HG03064 (cell line): ENCODE data around the gene CAPN12.

Experiments used
- ATAC-seq: cut with Tn5 transposase; IDR thresholded peaks from one replicate; pipeline ENCODE4 v1.9.1; 2021; ENCODE audit warnings: low read depth; ENCODE audit not compliant: unreplicated experiment

CAPN12 gene

GRCh38 chr19:38698225-38699026 is 45.8 kb downstream of the CAPN12 start:
- ATAC-seq: no peak

GRCh38 chr19:38697641-38698071 is 46.6 kb downstream of the CAPN12 start:
- no peak for ATAC-seq

DNA sequence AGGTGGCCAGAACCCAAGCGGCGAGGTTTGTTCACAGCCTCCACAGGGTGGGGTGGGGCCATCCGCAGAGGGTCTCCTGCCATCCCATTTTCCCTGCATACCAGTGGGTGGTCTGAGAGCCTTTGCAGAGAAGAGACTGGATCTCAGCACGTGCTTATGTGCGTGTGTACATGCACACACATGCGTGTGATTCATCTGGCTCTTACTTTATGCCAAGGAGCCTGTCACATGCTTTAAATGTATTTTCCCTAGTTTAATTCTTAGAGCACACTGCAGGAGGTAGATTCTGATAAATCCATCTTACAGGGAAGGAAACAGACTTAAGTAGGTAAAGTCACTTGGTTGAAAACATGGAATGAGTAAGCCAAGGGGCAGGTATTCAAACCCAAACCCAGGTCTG is 47.1 kb downstream of the CAPN12 start:
- no peak for ATAC-seq

- no peak for ATAC-seq
These were observed 47.6 kb downstream of the CAPN12 start for GRCh38 chr19:38696729-38697055.

DNA sequence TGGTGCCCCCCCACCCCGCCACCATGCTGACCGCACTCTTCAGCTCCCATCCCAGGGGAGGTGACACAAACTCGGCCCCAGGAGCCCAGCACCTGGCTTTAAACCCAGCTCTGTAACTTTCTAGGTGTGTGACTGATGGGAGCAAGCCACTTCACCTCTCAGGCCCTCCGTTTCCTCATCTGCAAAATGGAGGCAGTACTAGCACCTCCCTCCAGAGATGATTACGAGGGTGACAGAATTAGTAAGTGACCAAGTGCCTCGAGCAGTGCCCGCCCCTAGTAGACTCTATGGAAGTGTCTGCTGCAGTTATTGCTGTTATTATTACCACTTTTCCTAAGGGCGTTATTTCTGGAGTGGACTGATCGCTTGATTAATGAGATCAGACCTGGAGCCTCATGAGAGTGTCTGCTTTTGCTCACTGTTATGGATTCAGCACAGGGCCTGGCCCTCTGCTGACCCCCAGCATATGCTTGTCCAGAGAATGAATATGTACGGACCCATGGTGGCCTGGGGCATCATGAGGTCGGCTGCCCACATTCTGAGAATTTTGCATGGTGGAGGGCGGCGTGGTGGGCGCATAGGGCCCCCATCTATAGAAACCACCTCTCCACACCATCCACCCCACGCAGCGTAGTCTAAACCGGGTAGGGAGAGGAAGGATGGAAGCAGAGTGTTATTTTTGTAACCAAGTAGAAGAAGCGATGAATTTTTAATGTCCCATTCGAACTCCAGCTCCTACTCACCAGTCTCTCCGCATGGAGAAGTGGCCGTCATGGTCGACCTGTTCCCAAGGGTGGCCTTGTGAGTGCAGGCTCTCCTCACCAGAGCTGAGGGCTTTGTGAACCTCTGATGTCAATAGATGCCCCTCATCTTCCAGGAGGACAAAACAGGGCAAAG is 48.2 kb downstream of the CAPN12 start:
- no peak for ATAC-seq

DNA sequence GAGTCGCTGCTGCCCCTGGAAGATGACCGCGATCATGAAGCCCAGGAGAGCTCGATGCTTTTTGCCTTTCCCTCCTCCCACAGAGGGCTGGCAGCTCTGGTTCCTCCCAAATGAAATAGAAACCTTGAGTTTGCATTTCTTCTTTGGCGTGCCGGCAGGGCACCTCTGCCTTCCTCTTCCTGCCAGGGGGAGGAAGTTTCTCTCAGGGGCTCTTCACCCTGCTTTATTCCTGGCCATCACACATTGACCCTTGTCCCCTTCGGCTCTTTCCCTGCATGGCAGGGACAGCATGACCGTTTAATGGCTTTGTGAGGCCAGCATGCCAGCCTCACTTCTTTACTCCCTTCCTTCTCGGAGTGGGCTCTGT is 49.0 kb downstream of the CAPN12 start:
- no peak for ATAC-seq

DNA sequence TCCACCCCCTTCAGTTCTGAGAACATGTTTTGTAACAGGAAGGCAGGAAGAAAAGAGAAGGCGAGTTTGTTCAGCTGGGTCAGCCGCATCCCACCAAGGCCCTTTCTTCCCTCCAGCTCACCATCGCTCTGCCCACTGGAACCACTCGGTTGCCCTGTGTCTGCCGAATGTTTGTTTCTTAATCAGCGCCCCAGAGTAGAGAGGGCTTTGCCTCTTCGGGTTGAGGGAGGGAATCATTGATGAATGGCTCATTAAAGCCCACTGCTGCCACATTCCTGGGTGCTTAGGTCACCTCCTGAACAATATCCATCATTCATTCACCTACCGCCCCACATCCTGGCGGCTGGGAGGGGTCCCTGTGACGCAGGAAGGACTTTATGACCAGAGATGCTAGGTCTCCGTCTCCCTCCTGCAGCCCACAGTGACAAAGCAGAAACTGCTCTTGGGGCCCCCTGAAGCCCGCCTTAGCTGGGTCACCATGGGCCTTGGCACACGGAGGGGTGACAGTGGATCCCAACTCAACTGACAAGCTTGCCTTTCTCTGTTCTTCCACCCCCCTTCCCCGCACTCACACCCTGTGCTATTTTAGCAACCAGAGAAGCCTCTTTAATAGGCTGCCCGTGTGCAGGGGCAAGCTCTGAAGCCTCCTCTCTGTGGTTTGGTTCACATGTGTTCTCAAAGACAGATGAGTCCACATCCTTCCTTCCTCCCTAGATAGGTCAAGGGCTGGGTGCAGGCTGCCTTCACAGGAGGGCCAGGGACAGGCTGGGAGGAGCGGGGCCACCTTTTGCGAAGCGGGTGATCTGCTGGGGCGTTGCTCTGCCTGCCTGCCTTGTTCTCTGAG is 50.7 kb downstream of the CAPN12 start:
- no peak for ATAC-seq

GRCh38 chr19:38692458-38693379 is 51.6 kb downstream of the CAPN12 start:
- ATAC-seq: no peak

DNA sequence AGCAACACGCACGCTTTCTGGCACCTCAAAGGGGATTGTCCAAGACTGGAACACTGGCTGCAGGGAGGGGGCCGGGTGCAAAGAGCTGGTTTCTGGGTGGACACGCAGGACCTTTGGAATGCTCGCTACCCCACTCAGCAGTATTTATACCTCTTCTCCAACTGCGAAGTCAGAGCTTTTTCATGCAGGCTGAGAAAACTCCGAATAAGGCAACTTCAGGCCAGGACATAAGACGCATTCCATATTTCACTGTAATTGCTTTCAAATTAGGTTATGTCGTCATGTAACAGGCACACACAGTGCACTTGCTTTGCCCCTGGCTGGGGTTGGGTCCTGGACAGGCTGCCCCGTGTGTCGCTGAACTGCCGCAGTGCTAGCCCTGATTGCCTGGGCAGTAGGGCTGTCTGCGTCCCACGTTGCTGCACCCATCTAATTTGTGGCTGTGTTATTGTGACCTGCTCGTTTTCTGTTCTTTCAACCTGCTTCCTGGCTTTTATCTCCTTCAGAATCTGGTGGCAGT is 52.3 kb downstream of the CAPN12 start:
- ATAC-seq: no peak

DNA sequence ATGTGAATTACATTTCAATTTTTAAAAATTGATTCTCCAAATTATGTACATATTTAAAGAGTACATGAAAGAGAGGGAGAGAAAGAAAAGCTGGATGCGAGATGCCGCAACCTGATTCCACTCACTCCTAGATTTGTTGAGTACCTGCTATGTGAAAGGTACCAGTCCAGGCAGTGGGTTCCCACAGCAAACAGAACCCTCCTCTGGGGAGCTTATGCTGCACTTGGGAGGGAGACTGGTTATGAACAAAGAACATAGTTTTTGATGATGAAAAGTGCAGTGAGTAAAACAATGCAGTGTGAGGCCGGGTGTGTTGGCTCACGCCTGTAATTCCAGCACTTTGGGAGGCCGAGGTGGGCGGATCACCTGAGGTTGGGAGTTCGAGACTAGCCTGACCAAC is 53.4 kb downstream of the CAPN12 start:
- no peak for ATAC-seq

- no peak for ATAC-seq
These were observed 54.1 kb downstream of the CAPN12 start for GRCh38 chr19:38690146-38690545.

DNA sequence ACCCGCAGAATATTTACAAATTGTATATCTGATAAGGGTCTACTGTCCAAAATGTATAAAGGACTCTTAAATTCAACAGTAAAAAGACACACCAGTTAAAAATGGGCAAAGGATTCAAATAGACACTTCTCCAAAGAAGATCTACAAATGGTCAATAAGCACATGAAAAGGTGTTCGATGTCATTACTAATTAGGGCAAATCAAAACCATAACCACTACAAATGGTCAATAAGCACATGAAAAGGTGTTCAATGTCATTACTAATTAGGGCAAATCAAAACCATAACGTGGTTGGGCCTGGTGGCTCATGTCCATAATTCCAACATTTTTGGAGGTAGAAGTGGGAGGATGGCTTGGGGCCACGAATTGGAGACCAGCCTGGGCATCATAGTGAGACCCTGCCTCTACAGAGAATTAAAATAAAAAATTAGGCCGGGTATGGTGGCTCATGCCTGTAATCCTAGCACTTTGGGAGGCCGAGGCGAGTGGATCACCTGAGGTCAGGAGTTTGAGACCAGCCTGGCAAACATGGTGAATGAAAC is 56.4 kb downstream of the CAPN12 start:
- no peak for ATAC-seq

DNA sequence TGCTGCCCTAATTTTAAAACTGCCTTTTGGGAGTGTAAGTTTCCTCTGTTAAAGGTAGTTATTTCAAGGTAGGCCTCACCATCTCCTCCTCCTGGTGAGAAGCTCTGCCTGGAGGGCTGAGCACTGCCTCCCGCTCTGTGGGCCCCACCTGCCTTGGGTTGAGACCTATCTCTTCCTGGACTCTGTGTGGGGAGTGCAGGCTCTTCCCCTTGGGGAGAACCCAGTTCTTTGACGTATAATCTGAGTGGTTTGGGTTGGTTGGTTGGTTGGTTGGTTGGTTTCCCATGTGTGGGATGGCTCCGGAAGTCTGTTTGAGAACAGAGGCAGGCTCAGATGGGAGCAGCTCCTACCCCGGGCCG is 57.8 kb downstream of the CAPN12 start:
- no peak for ATAC-seq

DNA sequence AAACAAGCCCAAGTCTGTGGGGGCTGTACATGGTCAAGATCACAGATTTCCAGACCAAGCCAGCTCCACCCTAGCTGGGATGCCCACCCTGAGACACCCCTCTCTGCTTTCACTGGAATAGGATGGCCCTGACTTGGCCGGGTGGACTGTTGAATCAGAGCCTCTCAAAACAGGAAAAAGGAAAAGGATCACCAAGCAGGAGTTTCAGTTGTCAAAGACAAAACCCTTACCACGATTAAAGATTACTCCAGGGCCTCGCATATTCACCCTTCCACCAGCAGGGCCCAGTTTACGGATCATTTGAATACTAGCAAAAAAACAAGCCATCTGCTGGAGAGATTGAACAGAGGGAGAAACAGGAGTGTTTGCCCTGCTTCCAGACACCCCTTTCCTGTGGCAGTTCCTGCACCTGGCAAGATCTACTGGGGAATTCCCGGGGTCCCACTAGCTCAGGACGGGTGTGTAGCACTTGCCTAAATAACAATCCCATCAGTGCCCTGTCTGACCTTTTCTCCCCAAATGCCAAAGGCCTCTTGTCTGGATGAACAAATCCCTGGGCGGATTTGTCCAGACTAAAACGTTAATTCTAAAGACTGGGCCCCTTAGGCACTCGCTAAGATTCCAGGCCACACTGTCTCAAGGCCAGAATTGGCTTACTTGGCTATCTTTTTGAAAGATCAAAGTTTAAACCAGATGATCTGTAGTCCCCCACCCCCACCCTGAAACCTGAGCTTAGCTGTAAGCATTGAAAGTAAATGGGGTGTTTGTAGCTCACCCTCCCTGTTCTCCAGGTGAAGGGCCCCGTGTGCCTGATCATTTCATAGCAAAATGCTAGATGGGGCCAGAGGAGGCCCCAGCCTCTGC is 58.4 kb downstream of the CAPN12 start:
- no peak for ATAC-seq

DNA sequence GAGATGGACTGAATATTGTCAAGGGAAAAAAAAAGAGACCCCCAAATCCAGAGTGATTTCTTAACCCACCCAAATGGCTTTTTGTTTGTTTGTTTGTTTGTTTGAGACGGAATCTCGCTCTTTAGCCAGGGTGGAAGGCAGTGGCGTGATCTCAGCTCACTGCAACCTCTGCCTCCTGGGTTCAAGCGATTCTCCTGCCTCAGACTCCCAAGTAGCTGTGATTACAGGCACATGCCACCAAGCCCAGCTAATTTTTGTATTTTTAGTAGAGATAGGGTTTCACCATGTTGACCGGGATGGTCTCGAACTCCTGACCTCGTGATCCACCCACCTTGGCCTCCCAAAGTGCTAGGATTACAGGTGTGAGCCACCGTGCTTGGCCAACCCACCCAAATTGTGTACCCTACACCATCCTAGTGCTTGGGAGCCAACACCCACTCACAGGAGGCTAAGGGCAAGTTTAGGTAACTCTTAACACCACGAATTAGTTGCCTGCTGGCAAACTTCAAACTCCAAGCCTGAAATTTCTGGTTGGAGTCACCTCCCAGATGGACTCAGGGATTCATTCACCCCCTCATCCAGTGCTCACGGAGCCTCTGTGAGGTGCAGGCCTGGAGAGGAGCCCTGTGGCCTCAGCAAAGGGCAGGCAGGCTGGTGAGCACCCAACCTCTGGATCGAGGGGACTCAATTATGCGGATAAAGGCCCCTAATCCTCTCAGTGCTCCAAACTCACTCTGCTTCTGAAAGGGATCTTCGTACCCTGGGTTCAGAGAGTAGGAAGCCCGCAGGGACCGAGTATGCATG is 59.2 kb downstream of the CAPN12 start:
- ATAC-seq: no peak

DNA sequence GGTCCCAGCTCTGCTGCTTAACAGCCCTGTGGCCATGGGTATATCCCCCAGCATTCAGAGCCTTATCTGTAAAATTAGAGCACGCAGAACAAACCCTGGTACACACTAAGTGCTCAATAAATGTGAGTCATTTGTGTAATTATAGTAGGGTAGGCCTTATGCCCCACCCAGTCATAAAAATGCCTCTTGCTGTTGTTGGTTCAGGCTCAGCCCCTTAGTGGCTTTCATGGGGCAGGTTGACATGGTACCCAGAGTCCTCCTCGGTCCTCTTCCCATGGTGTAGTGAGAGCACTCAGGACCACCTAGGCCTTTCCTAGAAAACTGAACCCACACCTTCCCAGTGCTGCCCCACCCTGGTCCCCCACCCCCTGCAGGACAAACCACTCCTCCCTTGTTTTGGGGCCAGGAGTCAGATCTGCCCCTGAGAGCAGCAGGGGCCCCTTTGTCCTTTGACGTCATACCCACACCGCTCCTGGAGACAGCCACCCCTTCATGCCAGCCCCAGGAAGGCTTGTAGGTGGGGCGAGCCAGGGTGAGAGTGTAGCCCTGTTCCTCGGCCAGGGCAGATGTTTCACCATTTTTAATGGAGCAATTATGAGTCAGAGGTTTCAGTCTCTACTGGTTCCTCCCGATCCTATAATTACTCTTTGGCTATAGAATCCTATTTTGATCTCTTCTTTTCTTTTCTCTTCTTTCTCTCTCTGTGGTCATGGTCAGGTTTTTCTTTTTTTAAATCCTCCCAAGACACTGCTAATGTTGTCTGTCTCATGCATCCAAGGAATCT is 60.0 kb downstream of the CAPN12 start:
- no peak for ATAC-seq
